H9 (cell line): ENCODE data around the gene CYTH3. TPM values are rescaled to one million over a fixed set of nuclear protein-coding genes. Genes with fewer than 3 reads are reported as not detected.

ENCODE experiments used
- DNase-seq: peaks from one replicate; pipeline ENCODE4 v3.0.0-alpha.2; 2017
- H2AFZ ChIP-seq: one replicate; pipeline ENCODE4 v1.6.1; 2013; ENCODE audit warnings: mild to moderate bottlenecking, low read length, control low read depth, moderate library complexity
- H2AK5ac ChIP-seq: 2 replicates; pipeline ENCODE4 v1.6.1; 2013; ENCODE audit warnings: low read length, control low read depth, mixed read lengths; ENCODE audit not compliant: insufficient read length
- H2BK120ac ChIP-seq: one replicate; pipeline ENCODE4 v1.6.1; 2013; ENCODE audit warnings: low read depth, mild to moderate bottlenecking, low read length, control low read depth, inconsistent platforms; ENCODE audit not compliant: poor library complexity, severe bottlenecking
- H2BK12ac ChIP-seq: 2 replicates; pipeline ENCODE4 v1.6.1; 2013; ENCODE audit warnings: low read length, control low read depth, mixed read lengths, low read depth; ENCODE audit not compliant: insufficient read length
- H2BK15ac ChIP-seq: 2 replicates; pipeline ENCODE4 v1.6.1; 2013; ENCODE audit warnings: low read depth, low read length, control low read depth
- H2BK20ac ChIP-seq: one replicate; pipeline ENCODE4 v1.6.1; 2013; ENCODE audit warnings: low read depth, mild to moderate bottlenecking, low read length, control low read depth, inconsistent platforms; ENCODE audit not compliant: poor library complexity, severe bottlenecking
- H2BK5ac ChIP-seq: 2 replicates; pipeline ENCODE4 v1.6.1; 2013; ENCODE audit warnings: low read length, control low read depth, mixed read lengths; ENCODE audit not compliant: insufficient read length
- H3K14ac ChIP-seq: 2 replicates; pipeline ENCODE4 v1.6.1; 2013; ENCODE audit warnings: low read length, control low read depth; ENCODE audit not compliant: insufficient read depth
- H3K18ac ChIP-seq: 2 replicates; pipeline ENCODE4 v1.6.1; 2013; ENCODE audit warnings: low read depth, mild to moderate bottlenecking, mixed read lengths, low read length, control low read depth; ENCODE audit not compliant: insufficient read length
- H3K23ac ChIP-seq: 2 replicates; pipeline ENCODE4 v1.6.1; 2013; ENCODE audit warnings: low read length, control low read depth, mixed read lengths, low read depth; ENCODE audit not compliant: insufficient read length
- H3K23me2 ChIP-seq: 2 replicates; pipeline ENCODE4 v1.6.1; 2013; ENCODE audit warnings: low read depth, mild to moderate bottlenecking, mixed read lengths, low read length, control low read depth; ENCODE audit not compliant: insufficient read length, poor library complexity, severe bottlenecking
- H3K27ac ChIP-seq: 2 replicates; pipeline ENCODE4 v1.5.1; 2013; ENCODE audit warnings: low read length, control low read depth, mixed read lengths, low read depth; ENCODE audit not compliant: insufficient read length
- H3K27me3 ChIP-seq: 2 replicates; pipeline ENCODE4 v1.6.1; 2013; ENCODE audit warnings: low read length, control low read depth, inconsistent platforms; ENCODE audit not compliant: insufficient read depth
- H3K4ac ChIP-seq: 2 replicates; pipeline ENCODE4 v1.6.1; 2013; ENCODE audit warnings: low read depth, mild to moderate bottlenecking, control low read depth, inconsistent platforms, low read length, moderate library complexity
- H3K4me1 ChIP-seq: 2 replicates; pipeline ENCODE4 v1.6.1; 2013; ENCODE audit warnings: low read length, control low read depth, inconsistent platforms; ENCODE audit not compliant: insufficient read depth
- H3K4me2 ChIP-seq: 2 replicates; pipeline ENCODE4 v1.6.1; 2013; ENCODE audit warnings: low read length, control low read depth, mixed read lengths; ENCODE audit not compliant: insufficient read length, insufficient read depth
- H3K56ac ChIP-seq: 2 replicates; pipeline ENCODE4 v1.6.1; 2013; ENCODE audit warnings: low read depth, mild to moderate bottlenecking, mixed read lengths, low read length, control low read depth; ENCODE audit not compliant: insufficient read length
- H3K79me1 ChIP-seq: 2 replicates; pipeline ENCODE4 v1.6.1; 2013; ENCODE audit warnings: low read depth, mild to moderate bottlenecking, moderate library complexity, low read length, control low read depth, inconsistent platforms; ENCODE audit not compliant: insufficient read depth, poor library complexity, severe bottlenecking
- H3K79me2 ChIP-seq: 2 replicates; pipeline ENCODE4 v1.6.1; 2013; ENCODE audit warnings: low read length, control low read depth, inconsistent platforms; ENCODE audit not compliant: insufficient read depth
- H3K9ac ChIP-seq: 2 replicates; pipeline ENCODE4 v1.6.1; 2013; ENCODE audit warnings: low read length, control low read depth, mixed read lengths; ENCODE audit not compliant: insufficient read length; ENCODE audit errors: extremely low read depth
- H3K9me3 ChIP-seq: one replicate; pipeline ENCODE4 v1.6.1; 2013; ENCODE audit warnings: low read depth, low read length, inconsistent platforms; ENCODE audit not compliant: control insufficient read depth
- H3T11ph ChIP-seq: one replicate; pipeline ENCODE4 v1.6.1; 2013; ENCODE audit warnings: mild to moderate bottlenecking, low read length, control low read depth, inconsistent platforms
- H4K20me1 ChIP-seq: one replicate; pipeline ENCODE4 v1.6.1; 2013; ENCODE audit not compliant: control insufficient read depth, insufficient read length, insufficient read depth
- H4K5ac ChIP-seq: 2 replicates; pipeline ENCODE4 v1.6.1; 2013; ENCODE audit warnings: low read depth, mild to moderate bottlenecking, mixed read lengths, low read length, control low read depth; ENCODE audit not compliant: insufficient read length
- H4K8ac ChIP-seq: replicated peaks from 2 replicates; pipeline ENCODE4 v1.6.1; 2013; ENCODE audit warnings: low read length, control low read depth, mixed read lengths, low read depth; ENCODE audit not compliant: insufficient read length
- H4K91ac ChIP-seq: 2 replicates; pipeline ENCODE4 v1.6.1; 2013; ENCODE audit warnings: low read depth, mild to moderate bottlenecking, moderate library complexity, mixed read lengths, low read length, control low read depth; ENCODE audit not compliant: insufficient read length
- H3K27ac Mint-ChIP-seq, 3 experiments: 2 replicates in 2 of 3; 3 replicates in 1 of 3; pipeline ENCODE4 v1.8.0; 2020 to 2021; ENCODE audit warnings: mixed read lengths in 3 of 3, mild to moderate bottlenecking in 1 of 3, moderate library complexity in 1 of 3
- H3K27me3 Mint-ChIP-seq: 2 replicates; pipeline ENCODE4 v1.8.0; 2021; ENCODE audit warnings: low read depth, mild to moderate bottlenecking, moderate library complexity, mixed read lengths
- H3K36me3 Mint-ChIP-seq, 3 experiments: 2 replicates in 2 of 3; 3 replicates in 1 of 3; pipeline ENCODE4 v1.8.0; 2020 to 2021; ENCODE audit warnings: low read depth in 3 of 3, mixed read lengths in 3 of 3; ENCODE audit not compliant: insufficient read depth in 1 of 3
- H3K4me1 Mint-ChIP-seq, 2 experiments: 2 replicates each; pipeline ENCODE4 v1.8.0; 2020; ENCODE audit warnings: mixed read lengths in 2 of 2
- H3K4me3 Mint-ChIP-seq, 2 experiments: 2 replicates in 1 of 2; 3 replicates in 1 of 2; pipeline ENCODE4 v1.8.0; 2020 to 2021; ENCODE audit warnings: mild to moderate bottlenecking in 2 of 2, mixed read lengths in 2 of 2, moderate library complexity in 1 of 2
- H3K9me3 Mint-ChIP-seq, 2 experiments: 2 replicates in 1 of 2; 3 replicates in 1 of 2; pipeline ENCODE4 v1.8.0; 2020; ENCODE audit warnings: mild to moderate bottlenecking in 2 of 2, mixed read lengths in 2 of 2, moderate library complexity in 1 of 2
- WGBS: extraction: QIAGEN DNeasy Blood & Tissue Kit; methylation state at CpG from one replicate; pipeline ENCODE4 v1.1.7; 2013; ENCODE audit warnings: missing lambda C conversion rate, low lambda C conversion rate, mixed read lengths; ENCODE audit not compliant: insufficient read length; ENCODE audit errors: extremely low coverage; 5-methylcytosine and 5-hydroxymethylcytosine counted together
- total RNA-seq: library from RNA; stranded (reverse); gene quantifications from 2 replicates; pipeline ENCODE4 v1.2.1, GENCODE V29; 2021
- TF ChIP-seq, protein P1 (sequence below): fragments of 200-600 bp; sonication (generic); conservative IDR thresholded peaks from 3 replicates; pipeline ENCODE4 v1.8.0; 2021; ENCODE audit warnings: antibody characterized with exemption, mild to moderate bottlenecking

The CYTH3 gene
- total RNA-seq, 1 experiment from 2014 or later: 12.3 TPM

DNA sequence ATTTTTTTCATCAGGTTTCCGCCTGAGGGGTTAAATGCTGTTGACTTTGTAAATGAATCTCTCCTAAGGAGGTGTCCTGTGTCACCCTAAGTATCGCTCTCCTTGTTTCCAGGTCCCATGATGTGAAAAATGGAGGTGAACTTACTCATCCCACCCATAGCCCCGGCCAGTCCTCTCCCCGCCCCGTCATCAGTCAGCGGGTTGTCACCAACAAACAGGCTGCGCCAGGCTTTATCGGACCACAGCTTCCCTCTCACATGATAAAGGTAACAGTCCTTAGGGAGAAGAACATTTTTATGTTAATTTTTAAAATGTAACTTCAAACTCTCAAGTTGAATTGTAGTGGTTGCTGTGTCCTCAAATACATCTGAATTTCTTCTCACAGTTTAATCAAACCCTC lies 124.8 kb downstream of the CYTH3 start:
- H2BK12ac ChIP-seq: no peak overlapping the region
- no peak overlapping the region for H4K91ac ChIP-seq
- no peak overlapping the region for H3K23ac ChIP-seq
- H3K9ac ChIP-seq: no peak overlapping the region
- H4K5ac ChIP-seq: no peak overlapping the region
- no peaks in the 10 kb centered on the region for H4K20me1 ChIP-seq
- no peak overlapping the region for H3K14ac ChIP-seq
- no peaks in the 10 kb centered on the region for H3K4me1 ChIP-seq
- H4K8ac ChIP-seq: no peak overlapping the region
- H3K27ac ChIP-seq: no peak overlapping the region
- TF ChIP-seq, protein P1, sequence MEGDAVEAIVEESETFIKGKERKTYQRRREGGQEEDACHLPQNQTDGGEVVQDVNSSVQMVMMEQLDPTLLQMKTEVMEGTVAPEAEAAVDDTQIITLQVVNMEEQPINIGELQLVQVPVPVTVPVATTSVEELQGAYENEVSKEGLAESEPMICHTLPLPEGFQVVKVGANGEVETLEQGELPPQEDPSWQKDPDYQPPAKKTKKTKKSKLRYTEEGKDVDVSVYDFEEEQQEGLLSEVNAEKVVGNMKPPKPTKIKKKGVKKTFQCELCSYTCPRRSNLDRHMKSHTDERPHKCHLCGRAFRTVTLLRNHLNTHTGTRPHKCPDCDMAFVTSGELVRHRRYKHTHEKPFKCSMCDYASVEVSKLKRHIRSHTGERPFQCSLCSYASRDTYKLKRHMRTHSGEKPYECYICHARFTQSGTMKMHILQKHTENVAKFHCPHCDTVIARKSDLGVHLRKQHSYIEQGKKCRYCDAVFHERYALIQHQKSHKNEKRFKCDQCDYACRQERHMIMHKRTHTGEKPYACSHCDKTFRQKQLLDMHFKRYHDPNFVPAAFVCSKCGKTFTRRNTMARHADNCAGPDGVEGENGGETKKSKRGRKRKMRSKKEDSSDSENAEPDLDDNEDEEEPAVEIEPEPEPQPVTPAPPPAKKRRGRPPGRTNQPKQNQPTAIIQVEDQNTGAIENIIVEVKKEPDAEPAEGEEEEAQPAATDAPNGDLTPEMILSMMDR: no peak
- H3K27me3 ChIP-seq: no peaks in the 10 kb centered on the region
- H3K36me3 Mint-ChIP-seq: peaks cover 39 to 92% (median 87%) of the 10 kb centered on the region in 3 experiments; a peak in 6 of 7 replicates
- H2BK5ac ChIP-seq: no peak overlapping the region
- no peak overlapping the region for H3K4me3 Mint-ChIP-seq
- H3K4ac ChIP-seq: no peak overlapping the region
- no peak overlapping the region for H2BK20ac ChIP-seq
- no peaks in the 10 kb centered on the region for H3K27me3 Mint-ChIP-seq
- no peak overlapping the region for H2AK5ac ChIP-seq
- H3K79me2 ChIP-seq: no peaks in the 10 kb centered on the region
- no peaks in the 10 kb centered on the region for H3K4me1 Mint-ChIP-seq
- no peaks in the 10 kb centered on the region for H3K9me3 ChIP-seq
- no peak overlapping the region for H2BK120ac ChIP-seq
- no peak overlapping the region for H3T11ph ChIP-seq
- H3K18ac ChIP-seq: no peak overlapping the region
- H3K27ac Mint-ChIP-seq: peak overlapping the region in 1 of 3 experiments; percentile 39; a peak in 2 of 7 replicates
- no peak for DNase-seq
- no peaks in the 10 kb centered on the region for H3K23me2 ChIP-seq
- no peaks in the 10 kb centered on the region; a peak in 1 of 5 replicates for H3K9me3 Mint-ChIP-seq
- no peak overlapping the region for H2BK15ac ChIP-seq
- no peak overlapping the region for H3K4me2 ChIP-seq
- no peak overlapping the region for H2AFZ ChIP-seq
- WGBS: no CpG with 5 or more reads among the region's 8 CpGs
- no peak overlapping the region for H3K56ac ChIP-seq
- H3K79me1 ChIP-seq: no peaks in the 10 kb centered on the region
